ENCODE results near the gene HAUS5. TPM values are rescaled to one million over a fixed set of nuclear protein-coding genes. Genes with fewer than 3 reads are reported as not detected.

Gene HAUS5
- total and polyA plus RNA-seq, 10 of the 15 experiments (the other 5 are each of a cell fraction or from before 2014, with no cell fraction given), result 3.1 to 32.6 (median 17.6) TPM

DNA sequence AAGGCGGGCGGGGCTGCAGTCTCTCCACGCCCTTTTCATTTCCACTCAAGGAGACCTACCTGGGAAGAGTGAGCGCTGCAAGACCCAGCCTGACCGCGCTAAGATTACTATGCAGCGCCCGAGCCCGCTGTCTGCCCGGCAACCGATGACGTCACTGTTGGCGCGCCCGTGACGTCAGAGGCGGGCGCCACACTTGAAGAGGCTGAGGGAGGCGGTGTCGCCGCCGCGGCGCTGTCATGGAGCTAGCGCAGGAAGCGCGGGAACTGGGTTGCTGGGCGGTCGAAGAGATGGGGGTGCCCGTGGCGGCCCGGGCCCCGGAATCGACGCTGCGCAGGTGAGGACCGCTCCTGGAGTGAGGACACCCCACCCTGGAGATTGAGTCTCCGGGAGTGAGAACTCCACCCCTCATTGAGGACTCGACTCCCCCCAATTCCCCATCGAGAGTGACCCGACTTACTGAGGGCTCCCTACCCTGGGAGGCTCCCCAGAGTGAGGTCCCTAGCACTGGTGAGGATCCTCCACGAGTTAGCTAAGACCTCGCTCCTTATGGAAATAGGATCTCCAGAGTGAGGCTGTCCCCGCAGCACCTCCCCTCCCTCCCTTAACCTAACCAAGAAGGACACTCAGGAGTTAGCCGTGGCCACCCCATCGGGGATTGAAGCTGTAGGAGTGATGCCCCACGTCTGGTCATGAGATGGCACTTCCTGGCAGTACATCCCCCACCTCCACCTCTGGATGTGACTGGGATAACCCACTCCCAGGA, at the start of gene HAUS5 (continued):
- TF ChIP-seq MEF2A (IDR thresholded peaks at IDR 0.05; ENCODE audit: insufficient read depth, low read depth, low read length) (no peak), JUNB (IDR thresholded peaks at IDR 0.05) (no peak), SIX5 (IDR thresholded peaks at IDR 0.05; ENCODE audit: low read depth, low read length, severe bottlenecking) (peak; percentile 37), RAD21 (IDR thresholded peaks at IDR 0.05; ENCODE audit: insufficient read depth, low read depth, low read length) (no peak), CEBPB (IDR thresholded peaks at IDR 0.05; ENCODE audit: borderline replicate concordance in 1 of 2, low read depth in 2 of 2, low read length in 2 of 2) (peak in 1 of 2 experiments; percentile 98; a peak in 1 of 4 replicates), TAF1 (IDR thresholded peaks at IDR 0.05; ENCODE audit: borderline replicate concordance, low read depth, low read length) (peak; percentile 63; the same call in 1 of the 2 replicates), EZH2 (IDR thresholded peaks at IDR 0.05; ENCODE audit: borderline replicate concordance, control insufficient read depth, low read depth, low read length) (no peak), STAT1 (conservative IDR thresholded peaks at IDR 0.05) (no peak), NFYA (IDR thresholded peaks at IDR 0.05; ENCODE audit: borderline replicate concordance, low read depth, low read length) (no peak), TARDBP (IDR thresholded peaks at IDR 0.05; ENCODE audit: borderline replicate concordance) (0 out of 2 replicates have a peak, but pooled peaks have one; percentile 37), RUNX3 (IDR thresholded peaks at IDR 0.05; ENCODE audit: low read length) (no peak), ZNF622 (IDR thresholded peaks at IDR 0.05) (no peak), ZNF384 (IDR thresholded peaks at IDR 0.05; ENCODE audit: borderline replicate concordance, low read depth, low read length) (no peak)
- TF ChIP-seq, protein P1, sequence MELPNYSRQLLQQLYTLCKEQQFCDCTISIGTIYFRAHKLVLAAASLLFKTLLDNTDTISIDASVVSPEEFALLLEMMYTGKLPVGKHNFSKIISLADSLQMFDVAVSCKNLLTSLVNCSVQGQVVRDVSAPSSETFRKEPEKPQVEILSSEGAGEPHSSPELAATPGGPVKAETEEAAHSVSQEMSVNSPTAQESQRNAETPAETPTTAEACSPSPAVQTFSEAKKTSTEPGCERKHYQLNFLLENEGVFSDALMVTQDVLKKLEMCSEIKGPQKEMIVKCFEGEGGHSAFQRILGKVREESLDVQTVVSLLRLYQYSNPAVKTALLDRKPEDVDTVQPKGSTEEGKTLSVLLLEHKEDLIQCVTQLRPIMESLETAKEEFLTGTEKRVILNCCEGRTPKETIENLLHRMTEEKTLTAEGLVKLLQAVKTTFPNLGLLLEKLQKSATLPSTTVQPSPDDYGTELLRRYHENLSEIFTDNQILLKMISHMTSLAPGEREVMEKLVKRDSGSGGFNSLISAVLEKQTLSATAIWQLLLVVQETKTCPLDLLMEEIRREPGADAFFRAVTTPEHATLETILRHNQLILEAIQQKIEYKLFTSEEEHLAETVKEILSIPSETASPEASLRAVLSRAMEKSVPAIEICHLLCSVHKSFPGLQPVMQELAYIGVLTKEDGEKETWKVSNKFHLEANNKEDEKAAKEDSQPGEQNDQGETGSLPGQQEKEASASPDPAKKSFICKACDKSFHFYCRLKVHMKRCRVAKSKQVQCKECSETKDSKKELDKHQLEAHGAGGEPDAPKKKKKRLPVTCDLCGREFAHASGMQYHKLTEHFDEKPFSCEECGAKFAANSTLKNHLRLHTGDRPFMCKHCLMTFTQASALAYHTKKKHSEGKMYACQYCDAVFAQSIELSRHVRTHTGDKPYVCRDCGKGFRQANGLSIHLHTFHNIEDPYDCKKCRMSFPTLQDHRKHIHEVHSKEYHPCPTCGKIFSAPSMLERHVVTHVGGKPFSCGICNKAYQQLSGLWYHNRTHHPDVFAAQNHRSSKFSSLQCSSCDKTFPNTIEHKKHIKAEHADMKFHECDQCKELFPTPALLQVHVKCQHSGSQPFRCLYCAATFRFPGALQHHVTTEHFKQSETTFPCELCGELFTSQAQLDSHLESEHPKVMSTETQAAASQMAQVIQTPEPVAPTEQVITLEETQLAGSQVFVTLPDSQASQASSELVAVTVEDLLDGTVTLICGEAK (IDR thresholded peaks at IDR 0.05; ENCODE audit: borderline replicate concordance), result no peak
- TF ChIP-seq, protein P2, sequence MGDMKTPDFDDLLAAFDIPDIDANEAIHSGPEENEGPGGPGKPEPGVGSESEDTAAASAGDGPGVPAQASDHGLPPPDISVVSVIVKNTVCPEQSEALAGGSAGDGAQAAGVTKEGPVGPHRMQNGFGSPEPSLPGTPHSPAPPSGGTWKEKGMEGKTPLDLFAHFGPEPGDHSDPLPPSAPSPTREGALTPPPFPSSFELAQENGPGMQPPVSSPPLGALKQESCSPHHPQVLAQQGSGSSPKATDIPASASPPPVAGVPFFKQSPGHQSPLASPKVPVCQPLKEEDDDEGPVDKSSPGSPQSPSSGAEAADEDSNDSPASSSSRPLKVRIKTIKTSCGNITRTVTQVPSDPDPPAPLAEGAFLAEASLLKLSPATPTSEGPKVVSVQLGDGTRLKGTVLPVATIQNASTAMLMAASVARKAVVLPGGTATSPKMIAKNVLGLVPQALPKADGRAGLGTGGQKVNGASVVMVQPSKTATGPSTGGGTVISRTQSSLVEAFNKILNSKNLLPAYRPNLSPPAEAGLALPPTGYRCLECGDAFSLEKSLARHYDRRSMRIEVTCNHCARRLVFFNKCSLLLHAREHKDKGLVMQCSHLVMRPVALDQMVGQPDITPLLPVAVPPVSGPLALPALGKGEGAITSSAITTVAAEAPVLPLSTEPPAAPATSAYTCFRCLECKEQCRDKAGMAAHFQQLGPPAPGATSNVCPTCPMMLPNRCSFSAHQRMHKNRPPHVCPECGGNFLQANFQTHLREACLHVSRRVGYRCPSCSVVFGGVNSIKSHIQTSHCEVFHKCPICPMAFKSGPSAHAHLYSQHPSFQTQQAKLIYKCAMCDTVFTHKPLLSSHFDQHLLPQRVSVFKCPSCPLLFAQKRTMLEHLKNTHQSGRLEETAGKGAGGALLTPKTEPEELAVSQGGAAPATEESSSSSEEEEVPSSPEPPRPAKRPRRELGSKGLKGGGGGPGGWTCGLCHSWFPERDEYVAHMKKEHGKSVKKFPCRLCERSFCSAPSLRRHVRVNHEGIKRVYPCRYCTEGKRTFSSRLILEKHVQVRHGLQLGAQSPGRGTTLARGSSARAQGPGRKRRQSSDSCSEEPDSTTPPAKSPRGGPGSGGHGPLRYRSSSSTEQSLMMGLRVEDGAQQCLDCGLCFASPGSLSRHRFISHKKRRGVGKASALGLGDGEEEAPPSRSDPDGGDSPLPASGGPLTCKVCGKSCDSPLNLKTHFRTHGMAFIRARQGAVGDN (IDR thresholded peaks at IDR 0.05), result peak; percentile 68
- TF ChIP-seq, protein P3, sequence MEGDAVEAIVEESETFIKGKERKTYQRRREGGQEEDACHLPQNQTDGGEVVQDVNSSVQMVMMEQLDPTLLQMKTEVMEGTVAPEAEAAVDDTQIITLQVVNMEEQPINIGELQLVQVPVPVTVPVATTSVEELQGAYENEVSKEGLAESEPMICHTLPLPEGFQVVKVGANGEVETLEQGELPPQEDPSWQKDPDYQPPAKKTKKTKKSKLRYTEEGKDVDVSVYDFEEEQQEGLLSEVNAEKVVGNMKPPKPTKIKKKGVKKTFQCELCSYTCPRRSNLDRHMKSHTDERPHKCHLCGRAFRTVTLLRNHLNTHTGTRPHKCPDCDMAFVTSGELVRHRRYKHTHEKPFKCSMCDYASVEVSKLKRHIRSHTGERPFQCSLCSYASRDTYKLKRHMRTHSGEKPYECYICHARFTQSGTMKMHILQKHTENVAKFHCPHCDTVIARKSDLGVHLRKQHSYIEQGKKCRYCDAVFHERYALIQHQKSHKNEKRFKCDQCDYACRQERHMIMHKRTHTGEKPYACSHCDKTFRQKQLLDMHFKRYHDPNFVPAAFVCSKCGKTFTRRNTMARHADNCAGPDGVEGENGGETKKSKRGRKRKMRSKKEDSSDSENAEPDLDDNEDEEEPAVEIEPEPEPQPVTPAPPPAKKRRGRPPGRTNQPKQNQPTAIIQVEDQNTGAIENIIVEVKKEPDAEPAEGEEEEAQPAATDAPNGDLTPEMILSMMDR (IDR thresholded peaks at IDR 0.05 in 2 of 3, conservative IDR thresholded peaks at IDR 0.05 in 1 of 3; ENCODE audit: control insufficient read depth in 2 of 3, extremely low read depth in 1 of 3, insufficient read depth in 1 of 3, low read depth in 3 of 3, low read length in 3 of 3), result peak in 1 of 3 experiments; percentile 24; a peak in 1 of 6 replicates
- TF ChIP-seq, protein P4, sequence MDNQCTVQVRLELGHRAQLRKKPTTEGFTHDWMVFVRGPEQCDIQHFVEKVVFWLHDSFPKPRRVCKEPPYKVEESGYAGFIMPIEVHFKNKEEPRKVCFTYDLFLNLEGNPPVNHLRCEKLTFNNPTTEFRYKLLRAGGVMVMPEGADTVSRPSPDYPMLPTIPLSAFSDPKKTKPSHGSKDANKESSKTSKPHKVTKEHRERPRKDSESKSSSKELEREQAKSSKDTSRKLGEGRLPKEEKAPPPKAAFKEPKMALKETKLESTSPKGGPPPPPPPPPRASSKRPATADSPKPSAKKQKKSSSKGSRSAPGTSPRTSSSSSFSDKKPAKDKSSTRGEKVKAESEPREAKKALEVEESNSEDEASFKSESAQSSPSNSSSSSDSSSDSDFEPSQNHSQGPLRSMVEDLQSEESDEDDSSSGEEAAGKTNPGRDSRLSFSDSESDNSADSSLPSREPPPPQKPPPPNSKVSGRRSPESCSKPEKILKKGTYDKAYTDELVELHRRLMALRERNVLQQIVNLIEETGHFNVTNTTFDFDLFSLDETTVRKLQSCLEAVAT (IDR thresholded peaks at IDR 0.05), result no peak
